Nephron progenitor cell (in vitro differentiated cells): ENCODE results near the gene FSD2.

Experiments used
- DNase-seq: peaks from one replicate; pipeline ENCODE4 v3.0.0; 2021
- H3K27ac Mint-ChIP-seq: 2 replicates; pipeline ENCODE4 v1.8.0; 2021; ENCODE audit warnings: mild to moderate bottlenecking, moderate library complexity, mixed read lengths
- H3K27me3 Mint-ChIP-seq: 2 replicates; pipeline ENCODE4 v1.8.0; 2021; ENCODE audit warnings: mild to moderate bottlenecking, low read depth, mixed read lengths; ENCODE audit not compliant: poor library complexity
- H3K36me3 Mint-ChIP-seq: 2 replicates; pipeline ENCODE4 v1.8.0; 2021; ENCODE audit warnings: low read depth, mixed read lengths
- H3K4me1 Mint-ChIP-seq: 2 replicates; pipeline ENCODE4 v1.8.0; 2021; ENCODE audit warnings: mixed read lengths
- H3K4me3 Mint-ChIP-seq: 2 replicates; pipeline ENCODE4 v1.8.0; 2021; ENCODE audit warnings: mild to moderate bottlenecking, moderate library complexity, mixed read lengths
- H3K9me3 Mint-ChIP-seq: 2 replicates; pipeline ENCODE4 v1.8.0; 2021; ENCODE audit warnings: mild to moderate bottlenecking, moderate library complexity, mixed read lengths
- CTCF ChIP-seq: fragments of 200-600 bp; sonication (generic); IDR thresholded peaks from 2 replicates; pipeline ENCODE4 v1.5.0; 2021; ENCODE audit warnings: antibody characterized with exemption

Gene FSD2

DNA sequence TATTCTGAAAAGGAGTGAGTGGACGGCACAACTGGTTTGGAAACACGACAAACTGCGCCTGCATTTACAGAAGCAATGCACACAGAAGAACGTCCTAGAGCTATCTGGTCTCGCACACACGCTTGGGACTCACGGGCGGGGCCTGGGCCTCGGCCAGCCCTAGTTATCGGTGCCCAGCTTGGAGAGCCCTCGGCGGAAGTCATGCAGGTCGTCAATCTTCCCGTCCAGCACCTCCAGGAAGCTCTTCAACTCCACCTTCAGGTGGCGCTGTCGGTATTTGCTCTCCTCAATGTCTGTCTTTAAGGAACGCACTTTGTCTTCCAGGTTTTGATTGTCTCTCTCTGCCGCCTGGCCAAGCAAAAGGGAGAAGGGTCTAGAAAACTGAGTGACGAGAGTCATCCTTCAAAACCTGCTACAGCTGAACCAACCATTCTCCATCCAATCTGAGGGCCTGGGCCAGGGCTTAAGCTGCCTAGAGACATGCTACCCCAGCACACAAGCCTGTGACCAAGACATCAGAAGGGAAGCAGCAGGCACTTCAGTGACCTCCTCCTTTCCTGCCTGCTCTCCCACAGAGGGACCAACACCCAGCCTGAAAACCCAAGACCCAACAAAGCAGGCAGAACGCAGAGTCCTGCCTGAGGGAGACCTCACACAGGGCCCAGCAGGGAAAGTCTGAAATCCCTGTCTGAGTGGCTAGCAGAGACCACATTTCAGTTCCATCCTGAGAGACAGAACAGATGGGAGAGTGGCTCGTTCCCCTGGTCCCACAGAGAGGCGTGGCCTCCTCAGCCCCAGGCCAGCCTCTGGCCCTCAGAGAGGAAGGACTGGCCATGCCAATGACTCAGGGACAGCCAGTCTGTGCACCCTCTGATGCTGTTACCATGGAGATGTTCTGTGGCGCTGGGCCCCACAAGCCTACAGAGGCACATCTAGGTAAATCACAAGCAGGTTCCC, 44.0 kb upstream of the FSD2 start:
- Mint-ChIP-seq H3K27me3 (peaks cover 4% of the 10 kb centered on the region), H3K36me3 (peaks cover 10% of the 10 kb centered on the region), H3K27ac (peak overlapping the region; percentile 72), H3K9me3 (no peaks in the 10 kb centered on the region), H3K4me3 (peak overlapping the region; percentile 20), H3K4me1 (peaks cover 48% of the 10 kb centered on the region)
- DNase-seq: peak; percentile 80
- peak; percentile 75 for TF ChIP-seq CTCF

DNA sequence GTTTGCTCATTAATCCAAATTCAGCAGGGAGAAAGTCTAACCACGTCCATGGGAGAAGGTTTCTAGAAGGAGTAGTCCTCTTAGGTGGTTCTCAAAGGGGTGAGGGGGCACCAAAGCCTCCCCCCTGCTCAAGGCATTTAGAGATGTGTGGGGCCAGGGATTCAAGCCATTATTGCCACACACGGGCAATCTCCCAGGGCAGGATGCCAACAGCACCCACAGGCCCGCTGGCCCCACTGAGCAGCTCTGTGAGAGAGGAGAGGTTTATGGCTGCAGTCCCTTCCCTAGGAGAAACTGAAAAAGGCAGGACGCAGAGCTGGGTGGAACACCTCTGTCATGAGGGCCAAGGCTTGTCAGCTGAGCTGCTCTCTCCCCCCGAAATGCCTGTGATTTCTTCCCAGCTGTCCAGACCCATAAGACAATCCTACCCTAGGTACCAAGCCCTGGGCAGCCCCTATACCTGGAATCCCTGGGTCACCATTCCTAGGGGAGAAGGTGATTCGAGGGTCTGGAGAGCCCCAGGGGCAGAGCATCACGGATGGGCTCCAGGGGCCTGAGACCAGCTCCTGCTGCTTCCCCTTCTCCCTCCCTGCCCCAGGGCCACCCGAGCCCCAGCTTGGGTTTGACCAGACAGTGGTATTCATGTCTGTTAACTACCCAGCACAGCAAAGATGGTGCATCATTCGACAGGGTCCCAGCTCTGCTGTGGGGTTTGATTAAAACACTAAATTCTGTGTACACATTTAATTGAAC, 42.5 kb upstream of the FSD2 start:
- Mint-ChIP-seq H3K27ac (no peak overlapping the region), H3K4me3 (no peak overlapping the region), H3K9me3 (peaks cover 5% of the 10 kb centered on the region), H3K27me3 (peaks cover 4% of the 10 kb centered on the region), H3K4me1 (peaks cover 45% of the 10 kb centered on the region), H3K36me3 (peaks cover 20% of the 10 kb centered on the region)
- no peak for TF ChIP-seq CTCF
- no peak for DNase-seq

- no peak for DNase-seq
- Mint-ChIP-seq H3K4me3 (no peak overlapping the region), H3K36me3 (peaks cover 24% of the 10 kb centered on the region)
Measured at GRCh38 chr15:82847703-82848102, 41.8 kb upstream of the FSD2 start.

GRCh38 chr15:82846621-82847020, 40.8 kb upstream of the FSD2 start:
- Mint-ChIP-seq H3K4me1 (peaks cover 30% of the 10 kb centered on the region), H3K4me3 (no peak overlapping the region), H3K36me3 (peaks cover 26% of the 10 kb centered on the region), H3K27ac (no peak overlapping the region), H3K27me3 (no peaks in the 10 kb centered on the region), H3K9me3 (peaks cover 10% of the 10 kb centered on the region)
- no peak for TF ChIP-seq CTCF
- DNase-seq: no peak

More at GRCh38 chr15:82847703-82848102, 41.8 kb upstream of the FSD2 start:
- Mint-ChIP-seq H3K9me3 (peaks cover 8% of the 10 kb centered on the region), H3K27me3 (peaks cover 4% of the 10 kb centered on the region), H3K27ac (no peak overlapping the region), H3K4me1 (peaks cover 39% of the 10 kb centered on the region)
- no peak for TF ChIP-seq CTCF

- no peak overlapping the region for H3K4me3 Mint-ChIP-seq
- peaks cover 21% of the 10 kb centered on the region for H3K4me1 Mint-ChIP-seq
- H3K9me3 Mint-ChIP-seq: peaks cover 10% of the 10 kb centered on the region
- peaks cover 34% of the 10 kb centered on the region for H3K36me3 Mint-ChIP-seq
- H3K27me3 Mint-ChIP-seq: no peaks in the 10 kb centered on the region
- H3K27ac Mint-ChIP-seq: no peak overlapping the region
- DNase-seq: no peak
- no peak for TF ChIP-seq CTCF
Measured at GRCh38 chr15:82845686-82846085, 39.8 kb upstream of the FSD2 start.
